ENCODE results near the gene SUGP2. TPM values are rescaled to one million over a fixed set of nuclear protein-coding genes. Genes with fewer than 3 reads are reported as not detected.
"Not testable (repeated sequence)": the region's sequence is repeated elsewhere in the genome, so short reads cannot be mapped to it uniquely, and the experiment has no call there.

Gene SUGP2
- total RNA-seq, 1 donor from 2014 or later, result 29.5 TPM

GRCh38 chr19:19026299-19026971 lies 6.9 kb downstream of the SUGP2 start:
- peaks cover 4% of the 10 kb centered on the region for H3K36me3 ChIP-seq (ENCODE audit: control insufficient read depth, insufficient read depth, low read length)
- TF ChIP-seq CTCF (IDR thresholded peaks at IDR 0.05; ENCODE audit: insufficient read depth, low read length, poor library complexity, severe bottlenecking), result peak; percentile 35
- H3K27me3 ChIP-seq (ENCODE audit: control insufficient read depth, insufficient read depth, low read length), result no peaks in the 10 kb centered on the region
- no peak overlapping the region for H3K4me3 ChIP-seq (ENCODE audit: low read depth, low read length)
- no peak for DNase-seq (ENCODE audit: low read depth)

GRCh38 chr19:19025861-19026260 lies 7.5 kb downstream of the SUGP2 start:
- DNase-seq (ENCODE audit: low read depth), result no peak
- peaks cover 4% of the 10 kb centered on the region for H3K36me3 ChIP-seq (ENCODE audit: control insufficient read depth, insufficient read depth, low read length)
- no peak for TF ChIP-seq CTCF (IDR thresholded peaks at IDR 0.05; ENCODE audit: insufficient read depth, low read length, poor library complexity, severe bottlenecking)
- no peaks in the 10 kb centered on the region for H3K27me3 ChIP-seq (ENCODE audit: control insufficient read depth, insufficient read depth, low read length)
- no peak overlapping the region for H3K4me3 ChIP-seq (ENCODE audit: low read depth, low read length)

GRCh38 chr19:19023376-19023775 lies 9.9 kb downstream of the SUGP2 start:
- H3K4me3 ChIP-seq (ENCODE audit: low read depth, low read length); DNase-seq (ENCODE audit: low read depth); H3K27me3 ChIP-seq (ENCODE audit: control insufficient read depth, insufficient read depth, low read length); H3K36me3 ChIP-seq (ENCODE audit: control insufficient read depth, insufficient read depth, low read length): not testable (repeated sequence)

GRCh38 chr19:19022380-19022961 lies 10.8 kb downstream of the SUGP2 start:
- TF ChIP-seq CTCF (IDR thresholded peaks at IDR 0.05; ENCODE audit: insufficient read depth, low read length, poor library complexity, severe bottlenecking), result no peak
- H3K4me3 ChIP-seq (ENCODE audit: low read depth, low read length), result no peak overlapping the region
- no peaks in the 10 kb centered on the region for H3K27me3 ChIP-seq (ENCODE audit: control insufficient read depth, insufficient read depth, low read length)
- DNase-seq (ENCODE audit: low read depth), result no peak
- H3K36me3 ChIP-seq (ENCODE audit: control insufficient read depth, insufficient read depth, low read length), result peaks cover 4% of the 10 kb centered on the region

- H3K27me3 ChIP-seq (ENCODE audit: control insufficient read depth, insufficient read depth, low read length), result no peaks in the 10 kb centered on the region
- H3K36me3 ChIP-seq (ENCODE audit: control insufficient read depth, insufficient read depth, low read length), result peaks cover 6% of the 10 kb centered on the region
- DNase-seq (ENCODE audit: low read depth), result peak; percentile 50
- TF ChIP-seq CTCF (IDR thresholded peaks at IDR 0.05; ENCODE audit: insufficient read depth, low read length, poor library complexity, severe bottlenecking), result no peak
- H3K4me3 ChIP-seq (ENCODE audit: low read depth, low read length), result no peak overlapping the region
Measured at GRCh38 chr19:19021115-19021514, 12.2 kb downstream of the SUGP2 start.

- no peaks in the 10 kb centered on the region for H3K27me3 ChIP-seq (ENCODE audit: control insufficient read depth, insufficient read depth, low read length)
- no peak for DNase-seq (ENCODE audit: low read depth)
- H3K36me3 ChIP-seq (ENCODE audit: control insufficient read depth, insufficient read depth, low read length), result peaks cover 6% of the 10 kb centered on the region
- H3K4me3 ChIP-seq (ENCODE audit: low read depth, low read length), result no peak overlapping the region
- TF ChIP-seq CTCF (IDR thresholded peaks at IDR 0.05; ENCODE audit: insufficient read depth, low read length, poor library complexity, severe bottlenecking), result no peak
Measured at GRCh38 chr19:19010551-19010950, 22.8 kb downstream of the SUGP2 start.

Data from kidney epithelial cell (primary cell).